ENCODE results near the gene CCDC71L. TPM values are rescaled to one million over a fixed set of nuclear protein-coding genes. Genes with fewer than 3 reads are reported as not detected.

CCDC71L gene
- total and polyA plus RNA-seq, 2 donors (not counting 1 experiment from before 2014, with no cell fraction given): 11.7 to 29.5 TPM

DNA sequence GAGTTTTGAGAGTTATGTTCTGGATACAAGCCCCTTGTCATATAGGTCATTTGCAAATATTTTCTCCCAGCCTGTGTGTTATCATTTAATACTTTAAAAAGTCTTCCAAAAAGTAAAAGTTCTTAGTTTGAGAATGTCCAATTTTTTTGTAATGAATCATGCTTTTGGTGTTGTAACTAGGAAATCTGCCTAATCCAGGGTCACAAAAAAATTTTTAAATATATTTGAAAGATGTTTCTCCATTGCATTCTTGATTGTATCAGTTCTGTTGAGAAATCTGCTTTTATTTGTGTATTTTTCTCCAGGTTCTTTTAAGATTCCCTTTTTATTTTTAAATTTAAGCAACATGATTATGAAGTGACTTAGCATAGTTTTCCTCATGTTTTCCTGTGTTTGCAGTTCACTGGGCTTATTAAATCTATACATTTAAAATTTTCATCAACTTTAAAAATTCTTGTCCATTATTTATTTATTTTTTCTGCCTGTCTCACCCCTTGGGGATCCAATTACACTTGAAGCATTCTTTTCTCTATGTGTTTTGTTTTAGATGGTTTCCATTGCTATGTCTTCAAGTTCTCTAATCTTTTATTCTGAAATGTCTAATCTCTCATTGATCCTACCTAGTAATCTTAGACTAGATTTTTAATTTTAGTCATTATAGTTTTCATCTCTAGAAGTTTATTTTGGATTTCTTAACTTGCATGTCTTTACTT, 47.0 kb downstream of the CCDC71L start:
- Histone ChIP-seq H3K9ac (ENCODE audit: low read length) (no peak overlapping the region), H2AFZ (ENCODE audit: insufficient read depth, low read depth, low read length, poor library complexity, severe bottlenecking) (no peak overlapping the region), H4K20me1 (ENCODE audit: control insufficient read depth, insufficient read depth, low read length, poor library complexity, severe bottlenecking) (no peaks in the 10 kb centered on the region), H3K4me1 (ENCODE audit: control insufficient read depth in 2 of 2, insufficient read depth in 2 of 2, low read length in 2 of 2) (no peaks in the 10 kb centered on the region), H3K4me2 (replicated peaks; ENCODE audit: low read depth, low read length, poor library complexity, severe bottlenecking) (no peak overlapping the region), H3K9me3 (ENCODE audit: control extremely low read depth in 1 of 3, control insufficient read depth in 2 of 3, insufficient read depth in 1 of 3, low read length in 2 of 3) (no peaks in the 10 kb centered on the region), H3K27ac (ENCODE audit: low read length in 2 of 2) (no peak overlapping the region), H3K79me2 (ENCODE audit: control insufficient read depth, insufficient read depth, low read length) (no peaks in the 10 kb centered on the region), H3K27me3 (replicated peaks in 1 of 4; ENCODE audit: control extremely low read depth in 1 of 4, control insufficient read depth in 3 of 4, insufficient read depth in 4 of 4, low read length in 3 of 4) (no peaks in the 10 kb centered on the region), H3K4me3 (ENCODE audit: control extremely low read depth in 1 of 5, extremely low read depth in 1 of 5, insufficient read depth in 1 of 5, low read depth in 2 of 5, low read length in 4 of 5) (no peak overlapping the region), H3K36me3 (replicated peaks in 1 of 2; ENCODE audit: control extremely low read depth in 1 of 2, control insufficient read depth in 1 of 2, extremely low read depth in 1 of 2, insufficient read depth in 2 of 2, low read length in 1 of 2) (no peaks in the 10 kb centered on the region)
- TF ChIP-seq, protein P1, sequence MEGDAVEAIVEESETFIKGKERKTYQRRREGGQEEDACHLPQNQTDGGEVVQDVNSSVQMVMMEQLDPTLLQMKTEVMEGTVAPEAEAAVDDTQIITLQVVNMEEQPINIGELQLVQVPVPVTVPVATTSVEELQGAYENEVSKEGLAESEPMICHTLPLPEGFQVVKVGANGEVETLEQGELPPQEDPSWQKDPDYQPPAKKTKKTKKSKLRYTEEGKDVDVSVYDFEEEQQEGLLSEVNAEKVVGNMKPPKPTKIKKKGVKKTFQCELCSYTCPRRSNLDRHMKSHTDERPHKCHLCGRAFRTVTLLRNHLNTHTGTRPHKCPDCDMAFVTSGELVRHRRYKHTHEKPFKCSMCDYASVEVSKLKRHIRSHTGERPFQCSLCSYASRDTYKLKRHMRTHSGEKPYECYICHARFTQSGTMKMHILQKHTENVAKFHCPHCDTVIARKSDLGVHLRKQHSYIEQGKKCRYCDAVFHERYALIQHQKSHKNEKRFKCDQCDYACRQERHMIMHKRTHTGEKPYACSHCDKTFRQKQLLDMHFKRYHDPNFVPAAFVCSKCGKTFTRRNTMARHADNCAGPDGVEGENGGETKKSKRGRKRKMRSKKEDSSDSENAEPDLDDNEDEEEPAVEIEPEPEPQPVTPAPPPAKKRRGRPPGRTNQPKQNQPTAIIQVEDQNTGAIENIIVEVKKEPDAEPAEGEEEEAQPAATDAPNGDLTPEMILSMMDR (IDR thresholded peaks at IDR 0.05): no peak
- no peak for TF ChIP-seq EZH2 (IDR thresholded peaks at IDR 0.05; ENCODE audit: borderline replicate concordance, insufficient read depth, low read depth, low read length, poor library complexity, severe bottlenecking)
- ChIA-PET POLR2A (no interaction called here), CTCF (no interaction called here)
- DNase-seq (no peak), ATAC-seq (ENCODE audit: low read depth) (no peak)
- intact Hi-C loops (cut with micrococcal nuclease): no loop called here
- H3K27me3 Mint-ChIP-seq: peaks cover 3% of the 10 kb centered on the region
- no peaks in the 10 kb centered on the region for H3K9me3 Mint-ChIP-seq (ENCODE audit: insufficient read depth)
- no peak overlapping the region for H3K27ac Mint-ChIP-seq
- no peak overlapping the region for H3K4me3 Mint-ChIP-seq
- H3K4me1 Mint-ChIP-seq: no peaks in the 10 kb centered on the region

GRCh38 chr7:106613279-106613678, 47.7 kb downstream of the CCDC71L start:
- DNase-seq: no peak
- Histone ChIP-seq H3K4me2 (replicated peaks; ENCODE audit: low read depth, low read length, poor library complexity, severe bottlenecking) (no peak overlapping the region), H3K36me3 (replicated peaks in 1 of 2; ENCODE audit: control extremely low read depth in 1 of 2, control insufficient read depth in 1 of 2, extremely low read depth in 1 of 2, insufficient read depth in 2 of 2, low read length in 1 of 2) (no peaks in the 10 kb centered on the region), H3K4me1 (ENCODE audit: control insufficient read depth in 2 of 2, insufficient read depth in 2 of 2, low read length in 2 of 2) (no peaks in the 10 kb centered on the region), H3K27me3 (replicated peaks in 1 of 4; ENCODE audit: control extremely low read depth in 1 of 4, control insufficient read depth in 3 of 4, insufficient read depth in 4 of 4, low read length in 3 of 4) (no peaks in the 10 kb centered on the region), H3K9me3 (ENCODE audit: control extremely low read depth in 1 of 3, control insufficient read depth in 2 of 3, insufficient read depth in 1 of 3, low read length in 2 of 3) (no peaks in the 10 kb centered on the region), H2AFZ (ENCODE audit: insufficient read depth, low read depth, low read length, poor library complexity, severe bottlenecking) (no peak overlapping the region), H3K27ac (ENCODE audit: low read length in 2 of 2) (no peak overlapping the region), H3K9ac (ENCODE audit: low read length) (no peak overlapping the region), H3K4me3 (ENCODE audit: control extremely low read depth in 1 of 5, extremely low read depth in 1 of 5, insufficient read depth in 1 of 5, low read depth in 2 of 5, low read length in 4 of 5) (no peak overlapping the region), H3K79me2 (ENCODE audit: control insufficient read depth, insufficient read depth, low read length) (no peaks in the 10 kb centered on the region), H4K20me1 (ENCODE audit: control insufficient read depth, insufficient read depth, low read length, poor library complexity, severe bottlenecking) (no peaks in the 10 kb centered on the region)
- POLR2A ChIA-PET: no interaction called here
- Mint-ChIP-seq H3K4me1 (no peaks in the 10 kb centered on the region), H3K27me3 (peaks cover 5% of the 10 kb centered on the region), H3K27ac (no peak overlapping the region), H3K9me3 (ENCODE audit: insufficient read depth) (no peaks in the 10 kb centered on the region), H3K4me3 (no peak overlapping the region)
- intact Hi-C loops (cut with micrococcal nuclease): no loop called here
- TF ChIP-seq, protein P1 (IDR thresholded peaks at IDR 0.05): no peak
- no peak for TF ChIP-seq EZH2 (IDR thresholded peaks at IDR 0.05; ENCODE audit: borderline replicate concordance, insufficient read depth, low read depth, low read length, poor library complexity, severe bottlenecking)
- CTCF ChIA-PET: no interaction called here
- 100% methylated on average over 5 of the region's 6 CpGs for WGBS (ENCODE audit: insufficient coverage)
- ATAC-seq (ENCODE audit: low read depth): no peak
